Neural progenitor cell (in vitro differentiated cells): Measurements from ENCODE around the gene IL16. TPM values are rescaled to one million over a fixed set of nuclear protein-coding genes. Genes with fewer than 3 reads are reported as not detected.

Source experiments
- DNase-seq: peaks from one replicate; pipeline ENCODE4 v3.0.0-alpha.2; 2016; ENCODE audit warnings: low spot score
- H2AFZ ChIP-seq: fragments of 200-600 bp; sonication (generic); replicated peaks from 2 replicates; pipeline ENCODE4 v1.6.1; 2016; ENCODE audit warnings: antibody characterized with exemption
- H3F3A ChIP-seq: fragments of 200-600 bp; sonication (generic); 2 replicates; pipeline ENCODE4 v1.6.1; 2016; ENCODE audit warnings: antibody characterized with exemption, low read depth
- H3K27ac ChIP-seq: fragments of 200-600 bp; sonication (generic); 2 replicates; pipeline ENCODE4 v1.5.1; 2016; ENCODE audit warnings: mild to moderate bottlenecking
- H3K27me3 ChIP-seq: fragments of 200-600 bp; sonication (generic); 2 replicates; pipeline ENCODE4 v1.6.1; 2016; ENCODE audit warnings: mild to moderate bottlenecking, moderate library complexity
- H3K36me3 ChIP-seq: fragments of 200-600 bp; sonication (generic); 2 replicates; pipeline ENCODE4 v1.5.1; 2016
- H3K4me1 ChIP-seq: fragments of 200-600 bp; sonication (generic); 2 replicates; pipeline ENCODE4 v1.6.1; 2016; ENCODE audit warnings: mixed run types
- H3K4me2 ChIP-seq: fragments of 200-600 bp; sonication (generic); 2 replicates; pipeline ENCODE4 v1.6.1; 2016
- H3K4me3 ChIP-seq: fragments of 200-600 bp; sonication (generic); 2 replicates; pipeline ENCODE4 v1.5.1; 2016
- H3K79me2 ChIP-seq: fragments of 200-600 bp; sonication (generic); 2 replicates; pipeline ENCODE4 v1.6.1; 2016; ENCODE audit warnings: low read depth
- H3K9ac ChIP-seq: fragments of 200-600 bp; sonication (generic); 2 replicates; pipeline ENCODE4 v1.6.1; 2016
- H3K9me3 ChIP-seq: fragments of 200-600 bp; sonication (generic); 2 replicates; pipeline ENCODE4 v1.5.1; 2016; ENCODE audit warnings: low read depth
- H4K20me1 ChIP-seq: fragments of 200-600 bp; sonication (generic); 2 replicates; pipeline ENCODE4 v1.6.1; 2016; ENCODE audit warnings: low read depth
- H3K27ac Mint-ChIP-seq: 3 replicates; pipeline ENCODE4 v1.8.0; 2021; ENCODE audit warnings: mixed read lengths
- H3K27me3 Mint-ChIP-seq: 2 replicates; pipeline ENCODE4 v1.8.0; 2022; ENCODE audit warnings: low read depth, mild to moderate bottlenecking, inconsistent platforms, moderate library complexity, mixed read lengths; ENCODE audit not compliant: insufficient read depth
- H3K36me3 Mint-ChIP-seq: 3 replicates; pipeline ENCODE4 v1.8.0; 2021; ENCODE audit warnings: mixed read lengths
- H3K4me1 Mint-ChIP-seq: 3 replicates; pipeline ENCODE4 v1.8.0; 2021; ENCODE audit warnings: mixed read lengths
- H3K4me3 Mint-ChIP-seq: 3 replicates; pipeline ENCODE4 v1.8.0; 2021; ENCODE audit warnings: mild to moderate bottlenecking, moderate library complexity, mixed read lengths
- H3K9me3 Mint-ChIP-seq: 3 replicates; pipeline ENCODE4 v1.8.0; 2020; ENCODE audit warnings: mixed read lengths
- CTCF ChIP-seq: fragments of 200-600 bp; sonication (generic); IDR thresholded peaks from 2 replicates; pipeline ENCODE4 v1.5.1; 2017; ENCODE audit warnings: antibody characterized with exemption, mild to moderate bottlenecking
- EZH2 ChIP-seq: fragments of 200-600 bp; sonication (generic); IDR thresholded peaks from 2 replicates; pipeline ENCODE4 v1.6.1; 2017; ENCODE audit warnings: antibody characterized with exemption, mild to moderate bottlenecking, moderate library complexity
- EZH2phosphoT487 ChIP-seq: fragments of 200-600 bp; sonication (generic); IDR thresholded peaks from 2 replicates; pipeline ENCODE4 v1.6.1; 2017; ENCODE audit warnings: antibody characterized with exemption
- total RNA-seq: library from RNA; depleted of rRNA; stranded (reverse); fragments of >200 nt; gene quantifications from 2 replicates; pipeline ENCODE4 v1.2.3, GENCODE V29; 2015; ENCODE audit warnings: low replicate concordance

Gene IL16
- total RNA-seq, 1 donor from 2014 or later = not detected

DNA sequence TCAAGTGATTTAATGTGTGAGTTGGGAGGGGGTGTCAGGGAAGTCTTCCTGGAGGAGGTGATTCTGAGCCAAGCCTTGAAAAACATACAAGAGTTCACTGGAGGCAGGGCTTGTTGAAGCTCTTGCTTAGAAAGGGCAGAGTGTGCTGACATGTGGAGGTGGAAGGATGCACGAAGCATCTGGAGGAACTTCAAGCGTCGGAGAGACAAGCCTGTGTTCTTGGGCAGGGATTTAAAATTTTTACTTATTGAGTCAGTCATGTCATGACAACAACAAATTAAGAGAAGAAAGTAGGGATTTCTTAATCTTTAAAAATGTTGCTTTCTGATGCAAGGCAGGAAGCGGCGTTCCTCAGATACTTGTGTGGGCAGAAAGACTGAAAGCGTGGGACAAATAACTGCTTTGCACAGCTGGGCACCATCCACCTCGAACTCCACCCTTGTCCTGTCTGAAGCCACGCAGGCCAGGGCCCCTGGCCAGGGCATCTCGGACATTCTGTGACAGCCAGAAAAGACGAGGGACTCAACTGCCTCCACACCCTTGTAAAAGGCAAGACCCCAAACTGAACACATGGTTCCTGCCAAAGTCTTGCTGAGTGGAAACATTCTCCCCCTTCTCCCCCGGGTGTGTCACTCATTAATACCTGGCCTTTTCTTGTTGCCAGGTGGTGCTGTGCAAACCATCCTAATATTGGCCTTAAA, 6.9 kb upstream of the IL16 start:
- Histone ChIP-seq H3K9me3 (no peaks in the 10 kb centered on the region), H3K4me3 (no peak overlapping the region), H3K36me3 (no peaks in the 10 kb centered on the region), H3K79me2 (no peaks in the 10 kb centered on the region), H3K27ac (no peak overlapping the region), H3K27me3 (no peaks in the 10 kb centered on the region), H4K20me1 (no peaks in the 10 kb centered on the region), H3K4me2 (no peak overlapping the region), H3K4me1 (peaks cover 5% of the 10 kb centered on the region), H3K9ac (no peak overlapping the region), H2AFZ (no peak overlapping the region), H3F3A (no peaks in the 10 kb centered on the region)
- H3K9me3 Mint-ChIP-seq = no peaks in the 10 kb centered on the region
- no peak overlapping the region for H3K4me3 Mint-ChIP-seq
- TF ChIP-seq EZH2phosphoT487 = no peak
- no peak for TF ChIP-seq EZH2
- no peak for TF ChIP-seq CTCF
- peaks cover 3% of the 10 kb centered on the region for H3K4me1 Mint-ChIP-seq
- no peak for DNase-seq
- no peak overlapping the region for H3K27ac Mint-ChIP-seq
- H3K27me3 Mint-ChIP-seq = peaks cover 5% of the 10 kb centered on the region
- H3K36me3 Mint-ChIP-seq = no peaks in the 10 kb centered on the region

DNA sequence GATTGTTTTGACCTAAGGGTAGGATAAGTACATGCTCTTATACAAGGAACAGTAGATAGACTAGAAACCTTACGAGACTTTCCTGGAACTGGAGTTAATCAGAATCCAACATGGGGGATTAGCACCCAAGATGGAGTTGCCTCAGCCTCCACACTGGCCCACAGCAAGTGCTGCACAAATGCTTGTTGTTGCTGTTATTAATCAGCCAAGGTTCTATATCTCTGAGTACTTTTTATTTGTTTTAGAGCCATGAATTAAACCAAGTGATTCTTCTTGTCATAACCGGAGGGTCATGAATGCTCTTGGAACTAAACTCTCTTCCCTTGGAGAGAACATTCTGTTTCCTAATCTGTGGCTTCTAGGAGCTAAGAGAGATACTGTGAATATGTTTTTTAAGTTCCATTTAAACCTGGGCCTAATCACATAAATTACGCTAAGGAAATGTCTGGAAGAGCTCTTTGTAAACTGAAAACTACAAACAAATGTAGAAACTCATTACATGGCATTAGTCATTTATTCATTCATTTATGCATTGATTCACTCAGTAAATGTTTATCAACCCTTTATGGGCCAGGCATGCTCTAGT, 5.7 kb upstream of the IL16 start:
- DNase-seq = no peak
- Mint-ChIP-seq H3K27me3 (peaks cover 5% of the 10 kb centered on the region), H3K4me1 (peaks cover 9% of the 10 kb centered on the region), H3K27ac (no peak overlapping the region), H3K4me3 (no peak overlapping the region), H3K9me3 (no peaks in the 10 kb centered on the region), H3K36me3 (no peaks in the 10 kb centered on the region)
- no peak overlapping the region for H3K27ac ChIP-seq
- peaks cover 15% of the 10 kb centered on the region for H3K4me1 ChIP-seq
- no peak overlapping the region for H2AFZ ChIP-seq
- no peaks in the 10 kb centered on the region for H3F3A ChIP-seq
- no peaks in the 10 kb centered on the region for H3K36me3 ChIP-seq
- H3K27me3 ChIP-seq = no peaks in the 10 kb centered on the region
- no peak overlapping the region for H3K9ac ChIP-seq
- H3K4me2 ChIP-seq = no peak overlapping the region
- H3K9me3 ChIP-seq = no peaks in the 10 kb centered on the region
- H3K79me2 ChIP-seq = no peaks in the 10 kb centered on the region
- H3K4me3 ChIP-seq = no peak overlapping the region
- TF ChIP-seq EZH2 = no peak
- TF ChIP-seq CTCF = no peak
- no peak for TF ChIP-seq EZH2phosphoT487
- no peaks in the 10 kb centered on the region for H4K20me1 ChIP-seq

DNA sequence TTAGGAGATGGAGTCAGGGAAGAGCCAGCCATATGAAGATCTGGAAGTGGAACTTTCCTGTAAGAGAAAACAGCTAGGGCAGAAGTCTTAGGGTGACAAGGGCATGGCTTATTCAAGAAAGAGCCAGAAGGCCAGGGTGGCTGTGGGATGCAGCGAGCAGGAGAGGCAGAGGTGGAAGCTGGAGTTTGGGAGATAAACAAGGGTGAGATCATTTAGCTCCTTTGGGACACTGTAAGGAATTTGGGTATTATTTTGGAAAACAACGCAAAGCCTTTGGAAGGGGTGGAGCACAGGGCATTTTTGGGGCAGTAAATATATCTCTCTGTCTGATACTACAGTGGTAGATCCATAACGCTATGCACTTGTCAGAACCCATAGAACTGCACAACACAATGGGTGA, 5.0 kb upstream of the IL16 start:
- no peaks in the 10 kb centered on the region for H4K20me1 ChIP-seq
- H3K36me3 Mint-ChIP-seq = no peaks in the 10 kb centered on the region
- DNase-seq = no peak
- no peaks in the 10 kb centered on the region for H3K9me3 Mint-ChIP-seq
- no peak overlapping the region for H3K27ac Mint-ChIP-seq
- no peak overlapping the region for H3K9ac ChIP-seq
- H3K4me1 ChIP-seq = peaks cover 15% of the 10 kb centered on the region
- H3K27ac ChIP-seq = no peak overlapping the region
- H3K4me3 Mint-ChIP-seq = no peak overlapping the region
- no peaks in the 10 kb centered on the region for H3K27me3 ChIP-seq
- TF ChIP-seq EZH2phosphoT487 (no peak), EZH2 (no peak), CTCF (no peak)
- H3F3A ChIP-seq = no peaks in the 10 kb centered on the region
- H3K79me2 ChIP-seq = no peaks in the 10 kb centered on the region
- H3K27me3 Mint-ChIP-seq = peaks cover 5% of the 10 kb centered on the region
- no peak overlapping the region for H3K4me3 ChIP-seq
- no peak overlapping the region for H3K4me2 ChIP-seq
- H3K4me1 Mint-ChIP-seq = peaks cover 9% of the 10 kb centered on the region
- H3K36me3 ChIP-seq = no peaks in the 10 kb centered on the region
- no peaks in the 10 kb centered on the region for H3K9me3 ChIP-seq
- no peak overlapping the region for H2AFZ ChIP-seq
